Heart left ventricle (tissue), 13 donors: ENCODE measurements around the gene KIAA0408.

Source experiments
- CTCF ChIP-seq, 12 donors: fragments of 200-600 bp; sonication (generic) in 4 of 12; IDR thresholded peaks; one replicate each; pipeline versions ENCODE4 v1.5.0 to v1.8.0; 2018 to 2022; ENCODE audit warnings: antibody characterized with exemption in 12 of 12, mild to moderate bottlenecking in 5 of 12
- POLR2A ChIP-seq, 2 donors: fragments of 450-650 bp; IDR thresholded peaks; one replicate each; pipeline ENCODE4 v1.6.1; 2017; ENCODE audit warnings: antibody characterized with exemption in 2 of 2, mild to moderate bottlenecking in 2 of 2, moderate library complexity in 2 of 2
- donor health status: ischemic (EF 13 %, LVEDD 7.1; RV severe dilation, severe dysfunction).
- donor health status: DM: no; HTN: yes; CAD: no.
- donor health status: DM: no; HTN: no; CAD: no.
- donor health status: ischemic (EF 25% LVEDD 6.9; RV normal size, moderate dysfunction).
- donor health status: ischemic (EF 25% LVEDD 5.7; RV mildly dilated, moderate dysfunction).
- donor health status: ischemic (EF 35%, LVEDD 5.7; RV mildly dilated, moderate dysfunction).
- donor health status: nonischemic (EF 11% LVEDD 7.7; RV severe dilation, severe dysfunction).
- donor health status: DM: yes; HTN: yes; CAD: no.
- donor health status: PGD.
- donor health status: ischemic (EF 29% LVEDD 5.4; RV normal size, mild dysfunction).
- donor health status: nonischemic (EF 23%, LVEDD 6.1; RV moderate dilation, normal function).

- TF ChIP-seq POLR2A (IDR thresholded peaks at IDR 0.05) (no peak), CTCF (IDR thresholded peaks at IDR 0.05) (no peak)
These were observed 17.3 kb downstream of the KIAA0408 start for GRCh38 chr6:127441881-127442280.
